K562 (cell line): ENCODE data around the gene MYO16. TPM values are rescaled to one million over a fixed set of nuclear protein-coding genes. Genes with fewer than 3 reads are reported as not detected.

Experiments used
- ATF7 ChIP-seq: fragments of 450-650 bp; IDR thresholded peaks from 2 replicates; pipeline ENCODE4 v1.7.1; 2014; ENCODE audit warnings: mild to moderate bottlenecking, moderate library complexity
- BHLHE40 ChIP-seq: IDR thresholded peaks from 2 replicates; pipeline ENCODE4 v1.6.1; 2011; ENCODE audit warnings: low read length, improper control_type of control experiment
- FOXJ3 ChIP-seq: sonication (generic); formaldehyde crosslinking; IDR thresholded peaks from 2 replicates; pipeline ENCODE4 v1.4.0; 2020; ENCODE audit warnings: mild to moderate bottlenecking, missing genetic modification reagents
- FOXK1 ChIP-seq: sonication (generic); formaldehyde crosslinking; IDR thresholded peaks from 2 replicates; pipeline ENCODE4 v1.8.0; 2022; ENCODE audit warnings: missing genetic modification reagents, mild to moderate bottlenecking, borderline replicate concordance
- HDAC6 ChIP-seq: IDR thresholded peaks from 2 replicates; pipeline ENCODE4 v1.6.1; 2012; ENCODE audit warnings: low read depth, mild to moderate bottlenecking, control low read depth, inconsistent platforms, low read length, moderate library complexity
- L3MBTL2 ChIP-seq: fragments of 450-650 bp; IDR thresholded peaks from 2 replicates; pipeline ENCODE4 v1.6.1; 2016; ENCODE audit warnings: mild to moderate bottlenecking, moderate library complexity
- MAFF ChIP-seq: IDR thresholded peaks from 2 replicates; pipeline ENCODE4 v1.6.1; 2012; ENCODE audit warnings: low read length, improper control_type of control experiment
- MAFG ChIP-seq: fragments of 450-650 bp; conservative IDR thresholded peaks from 2 replicates; pipeline ENCODE4 v1.6.1; 2016; ENCODE audit warnings: missing genetic modification characterization, missing compliant biosample characterization
- MAZ ChIP-seq, 2 experiments: fragments of 450-650 bp in 1 of 2; sonication (generic) in 1 of 2; formaldehyde crosslinking; IDR thresholded peaks in 1 of 2; conservative IDR thresholded peaks in 1 of 2; 2 replicates each; pipeline versions ENCODE4 v1.4.0 to v1.5.0; 2020; ENCODE audit warnings: mild to moderate bottlenecking in 1 of 2, missing genetic modification reagents in 1 of 2
- MYC ChIP-seq, 2 experiments: fragments of 250-450 bp in 1 of 2; sonication (Bioruptor Pico) in 1 of 2; IDR thresholded peaks; 2 replicates each; pipeline versions ENCODE4 v1.5.1 to v1.6.1; 2012 to 2021; ENCODE audit warnings: low read depth in 2 of 2, borderline replicate concordance in 1 of 2, improper control_type of control experiment in 1 of 2, low read length in 1 of 2, mild to moderate bottlenecking in 1 of 2, moderate library complexity in 1 of 2
- NELFE ChIP-seq: IDR thresholded peaks from 2 replicates; pipeline ENCODE4 v1.6.1; 2011; ENCODE audit warnings: mild to moderate bottlenecking; ENCODE audit not compliant: insufficient read depth, insufficient read length
- NFRKB ChIP-seq: fragments of 450-650 bp; IDR thresholded peaks from 2 replicates; pipeline ENCODE4 v1.6.1; 2016; ENCODE audit warnings: low read depth
- NR2C1 ChIP-seq, 2 experiments: fragments of 450-650 bp; IDR thresholded peaks; 2 replicates each; pipeline ENCODE4 v1.6.1; 2017; ENCODE audit warnings: mild to moderate bottlenecking in 2 of 2, antibody characterized with exemption in 1 of 2, inconsistent platforms in 1 of 2, missing compliant biosample characterization in 1 of 2, missing genetic modification characterization in 1 of 2
- NR2C2 ChIP-seq, 2 experiments: fragments of 200-800 bp in 1 of 2; sonication (Bioruptor generic) in 1 of 2; sonication (generic) in 1 of 2; formaldehyde crosslinking in 1 of 2; IDR thresholded peaks; 2 replicates each; pipeline versions ENCODE4 v1.6.1 to v1.8.0; 2016 to 2022; ENCODE audit warnings: mild to moderate bottlenecking in 1 of 2, missing compliant biosample characterization in 1 of 2, missing genetic modification characterization in 1 of 2, missing genetic modification reagents in 1 of 2
- PHF8 ChIP-seq: fragments of 200-600 bp; sonication (generic); IDR thresholded peaks from 2 replicates; pipeline ENCODE4 v1.6.1; 2012; ENCODE audit warnings: mixed run types, mild to moderate bottlenecking, inconsistent platforms, low read length, moderate library complexity, borderline replicate concordance
- POLR2G ChIP-seq: fragments of 200-400 bp; formaldehyde crosslinking; IDR thresholded peaks from 2 replicates; pipeline ENCODE4 v1.6.1; 2017; ENCODE audit warnings: low read depth, mild to moderate bottlenecking, antibody characterized with exemption, low read length, moderate library complexity
- RBM39 ChIP-seq: fragments of 200-400 bp; formaldehyde crosslinking; optimal IDR thresholded peaks from 2 replicates; pipeline ENCODE3; 2018; ENCODE audit warnings: low read depth, low read length
- SRSF7 ChIP-seq: fragments of 200-400 bp; formaldehyde crosslinking; optimal IDR thresholded peaks from 2 replicates; pipeline ENCODE3; 2017; ENCODE audit warnings: mild to moderate bottlenecking, low read depth, low read length
- WHSC1 ChIP-seq: IDR thresholded peaks from one replicate; pipeline ENCODE4 v1.6.1; 2012; ENCODE audit warnings: low read length, control low read depth, inconsistent platforms
- ZBTB8A ChIP-seq: fragments of 450-650 bp; IDR thresholded peaks from 2 replicates; pipeline ENCODE4 v1.6.1; 2018; ENCODE audit warnings: mild to moderate bottlenecking, moderate library complexity; ENCODE audit not compliant: partially characterized antibody
- polyA plus RNA-seq, 8 experiments: library from polyadenylated mRNA; depleted of rRNA in 4 of 8; stranded (reverse) in 5 of 8; unstranded in 3 of 8; fragments of >200 nt; fragmentation: Nextera tagmentation in 2 of 8; fragmentation: Illumina TruSeq in 1 of 8; extraction: Ambion mirVana in 2 of 8; extraction: Trizol in 1 of 8; gene quantifications; 2 replicates each; pipeline versions ENCODE4 v1.2.1 to v1.2.3, GENCODE V29; 2011 to 2014; ENCODE audit warnings: inconsistent platforms in 1 of 8, missing spikeins in 1 of 8
- total RNA-seq, 7 experiments: library from RNA; depleted of rRNA in 6 of 7; stranded (reverse); fragments of >200 nt in 6 of 7; fragmentation: Illumina TruSeq in 2 of 7; extraction: Trizol in 2 of 7; gene quantifications; 2 replicates each; pipeline versions ENCODE4 v1.2.1 to v1.2.3, GENCODE V29; 2011 to 2021; ENCODE audit warnings: low replicate concordance in 1 of 7
- TF ChIP-seq, protein P1 (sequence below): fragments of 450-650 bp; formaldehyde crosslinking; IDR thresholded peaks from 2 replicates; pipeline ENCODE4 v1.4.0; 2020; ENCODE audit warnings: mild to moderate bottlenecking, mixed read lengths
- TF ChIP-seq, protein P2 (sequence below): sonication (generic); formaldehyde crosslinking; IDR thresholded peaks from 2 replicates; pipeline ENCODE4 v1.8.0; 2022; ENCODE audit warnings: missing genetic modification reagents, mild to moderate bottlenecking, borderline replicate concordance

MYO16 gene
- total and polyA plus RNA-seq, 9 of the 15 experiments (the other 6 are each of a cell fraction or from before 2014, with no cell fraction given) = 4.3 to 45.7 (median 12.1) TPM

DNA sequence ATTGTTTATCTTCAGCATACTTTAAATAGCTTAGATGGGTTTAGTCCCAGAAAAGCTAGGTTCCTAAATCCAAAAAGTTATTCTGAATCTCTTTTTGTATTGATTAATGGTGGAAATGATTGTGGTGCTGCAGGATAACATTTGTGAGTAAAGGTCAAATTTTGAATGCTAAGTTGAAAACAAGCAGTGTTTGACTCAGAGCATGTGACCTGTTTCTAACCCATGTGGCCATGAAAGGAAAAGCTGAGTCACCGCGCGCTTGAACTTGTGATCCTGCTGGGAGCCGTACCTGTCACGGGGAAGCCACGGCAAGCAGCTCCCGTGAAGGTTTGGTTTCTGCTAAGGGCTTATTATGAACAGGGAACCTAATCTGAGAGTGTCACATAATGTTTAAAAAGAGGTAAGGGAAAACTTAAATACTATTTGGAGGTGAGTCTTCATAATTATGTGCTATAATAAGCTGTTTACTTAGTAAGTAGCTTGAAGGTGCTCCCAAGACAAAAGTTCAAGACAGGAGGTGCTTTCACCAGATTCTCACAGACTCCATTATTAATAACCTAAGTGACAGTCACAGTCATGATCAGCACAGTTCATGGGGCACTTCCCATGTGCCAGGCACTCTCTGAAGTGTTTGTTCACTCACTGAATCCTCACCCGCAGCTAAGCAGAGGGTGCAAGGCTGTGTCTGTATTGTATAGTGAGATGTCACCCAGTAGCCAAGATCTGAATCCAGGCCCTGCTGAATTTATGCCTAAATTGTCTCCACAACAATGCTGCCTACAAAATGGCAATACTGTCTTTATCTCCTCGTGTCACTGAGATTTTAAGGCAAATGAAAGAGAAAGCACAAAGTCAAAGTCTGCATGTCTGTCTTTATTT is 286.5 kb downstream of the MYO16 start (continued):
- TF ChIP-seq NELFE = no peak
- TF ChIP-seq RBM39 = no peak
- 0 out of 2 replicates have a peak, but pooled peaks have one; percentile 40 for TF ChIP-seq NR2C1 (IDR thresholded peaks at IDR 0.05)
- TF ChIP-seq NR2C1 (tag; IDR thresholded peaks at IDR 0.05) = peak; percentile 61; the same call in 1 of the 2 replicates
- TF ChIP-seq HDAC6 = no peak
- no peak for TF ChIP-seq SRSF7
- peak; percentile 36; the same call in 1 of the 2 replicates for TF ChIP-seq BHLHE40
- no peak for TF ChIP-seq POLR2G
- TF ChIP-seq WHSC1 = no peak
- no peak for TF ChIP-seq FOXK1
- no peak for TF ChIP-seq NR2C2 (CRISPR knock-in tag; IDR thresholded peaks at IDR 0.05)
- peak; percentile 85 for TF ChIP-seq NR2C2 (tag; IDR thresholded peaks at IDR 0.05)
- TF ChIP-seq, protein P1, sequence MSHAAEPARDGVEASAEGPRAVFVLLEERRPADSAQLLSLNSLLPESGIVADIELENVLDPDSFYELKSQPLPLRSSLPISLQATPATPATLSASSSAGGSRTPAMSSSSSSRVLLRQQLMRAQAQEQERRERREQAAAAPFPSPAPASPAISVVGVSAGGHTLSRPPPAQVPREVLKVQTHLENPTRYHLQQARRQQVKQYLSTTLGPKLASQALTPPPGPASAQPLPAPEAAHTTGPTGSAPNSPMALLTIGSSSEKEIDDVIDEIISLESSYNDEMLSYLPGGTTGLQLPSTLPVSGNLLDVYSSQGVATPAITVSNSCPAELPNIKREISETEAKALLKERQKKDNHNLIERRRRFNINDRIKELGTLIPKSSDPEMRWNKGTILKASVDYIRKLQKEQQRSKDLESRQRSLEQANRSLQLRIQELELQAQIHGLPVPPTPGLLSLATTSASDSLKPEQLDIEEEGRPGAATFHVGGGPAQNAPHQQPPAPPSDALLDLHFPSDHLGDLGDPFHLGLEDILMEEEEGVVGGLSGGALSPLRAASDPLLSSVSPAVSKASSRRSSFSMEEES (CRISPR knock-in tag) = peak; percentile 80
- TF ChIP-seq, protein P2, sequence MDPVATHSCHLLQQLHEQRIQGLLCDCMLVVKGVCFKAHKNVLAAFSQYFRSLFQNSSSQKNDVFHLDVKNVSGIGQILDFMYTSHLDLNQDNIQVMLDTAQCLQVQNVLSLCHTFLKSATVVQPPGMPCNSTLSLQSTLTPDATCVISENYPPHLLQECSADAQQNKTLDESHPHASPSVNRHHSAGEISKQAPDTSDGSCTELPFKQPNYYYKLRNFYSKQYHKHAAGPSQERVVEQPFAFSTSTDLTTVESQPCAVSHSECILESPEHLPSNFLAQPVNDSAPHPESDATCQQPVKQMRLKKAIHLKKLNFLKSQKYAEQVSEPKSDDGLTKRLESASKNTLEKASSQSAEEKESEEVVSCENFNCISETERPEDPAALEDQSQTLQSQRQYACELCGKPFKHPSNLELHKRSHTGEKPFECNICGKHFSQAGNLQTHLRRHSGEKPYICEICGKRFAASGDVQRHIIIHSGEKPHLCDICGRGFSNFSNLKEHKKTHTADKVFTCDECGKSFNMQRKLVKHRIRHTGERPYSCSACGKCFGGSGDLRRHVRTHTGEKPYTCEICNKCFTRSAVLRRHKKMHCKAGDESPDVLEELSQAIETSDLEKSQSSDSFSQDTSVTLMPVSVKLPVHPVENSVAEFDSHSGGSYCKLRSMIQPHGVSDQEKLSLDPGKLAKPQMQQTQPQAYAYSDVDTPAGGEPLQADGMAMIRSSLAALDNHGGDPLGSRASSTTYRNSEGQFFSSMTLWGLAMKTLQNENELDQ = no peak
- no peak for TF ChIP-seq FOXJ3 (CRISPR knock-in tag)
- 0 out of 2 replicates have a peak, but pooled peaks have one; percentile 15 for TF ChIP-seq PHF8
- TF ChIP-seq L3MBTL2 = peak; percentile 91
- 0 out of 4 replicates have a peak, but pooled peaks of 1 of the 2 experiments have one; percentile 41 for TF ChIP-seq MAZ (CRISPR knock-in tag; conservative IDR thresholded peaks at IDR 0.05 in 1 of 2, IDR thresholded peaks at IDR 0.05 in 1 of 2)
- peak; percentile 95 for TF ChIP-seq MAFG (tag)
- 0 out of 2 replicates have a peak, but pooled peaks have one; percentile 32 for TF ChIP-seq NFRKB
- peak; percentile 77 for TF ChIP-seq MYC (IDR thresholded peaks at IDR 0.05; ENCODE audit: low read depth, low read length)
- TF ChIP-seq MYC (CRISPR knock-in tag; IDR thresholded peaks at IDR 0.05; ENCODE audit: borderline replicate concordance, low read depth) = no peak
- peak; percentile 30; the same call in 1 of the 2 replicates for TF ChIP-seq ATF7
- TF ChIP-seq MAFF = peak; percentile 83
- TF ChIP-seq ZBTB8A = no peak
